Measurements from ENCODE around the gene CAMTA1. TPM values are rescaled to one million over a fixed set of nuclear protein-coding genes. Genes with fewer than 3 reads are reported as not detected.
"Not testable (repeated sequence)": the region's sequence is repeated elsewhere in the genome, so short reads cannot be mapped to it uniquely, and the experiment has no call there.

Gene CAMTA1
- total RNA-seq, 2 donors from 2014 or later, result 100 to 102 TPM

GRCh38 chr1:6809461-6809860 lies 24.2 kb downstream of the CAMTA1 start:
- Histone ChIP-seq H3K4me1 (replicated peaks) (no peaks in the 10 kb centered on the region), H3K9me3 (no peaks in the 10 kb centered on the region), H3K27me3 (replicated peaks; ENCODE audit: insufficient read depth) (no peaks in the 10 kb centered on the region), H3K27ac (no peak overlapping the region), H3K4me3 (no peak overlapping the region), H3K36me3 (no peaks in the 10 kb centered on the region)
- no peak for TF ChIP-seq POLR2AphosphoS5 (IDR thresholded peaks at IDR 0.05)
- TF ChIP-seq, protein P1, sequence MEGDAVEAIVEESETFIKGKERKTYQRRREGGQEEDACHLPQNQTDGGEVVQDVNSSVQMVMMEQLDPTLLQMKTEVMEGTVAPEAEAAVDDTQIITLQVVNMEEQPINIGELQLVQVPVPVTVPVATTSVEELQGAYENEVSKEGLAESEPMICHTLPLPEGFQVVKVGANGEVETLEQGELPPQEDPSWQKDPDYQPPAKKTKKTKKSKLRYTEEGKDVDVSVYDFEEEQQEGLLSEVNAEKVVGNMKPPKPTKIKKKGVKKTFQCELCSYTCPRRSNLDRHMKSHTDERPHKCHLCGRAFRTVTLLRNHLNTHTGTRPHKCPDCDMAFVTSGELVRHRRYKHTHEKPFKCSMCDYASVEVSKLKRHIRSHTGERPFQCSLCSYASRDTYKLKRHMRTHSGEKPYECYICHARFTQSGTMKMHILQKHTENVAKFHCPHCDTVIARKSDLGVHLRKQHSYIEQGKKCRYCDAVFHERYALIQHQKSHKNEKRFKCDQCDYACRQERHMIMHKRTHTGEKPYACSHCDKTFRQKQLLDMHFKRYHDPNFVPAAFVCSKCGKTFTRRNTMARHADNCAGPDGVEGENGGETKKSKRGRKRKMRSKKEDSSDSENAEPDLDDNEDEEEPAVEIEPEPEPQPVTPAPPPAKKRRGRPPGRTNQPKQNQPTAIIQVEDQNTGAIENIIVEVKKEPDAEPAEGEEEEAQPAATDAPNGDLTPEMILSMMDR (IDR thresholded peaks at IDR 0.05), result no peak
- TF ChIP-seq POLR2A (IDR thresholded peaks at IDR 0.05), result no peak
- WGBS, result 100% methylated on average over 2 of the region's 2 CpGs
- intact Hi-C loops (cut with DNase I), result no loop called here
- DNase-seq (ENCODE audit: low spot score), result no peak

DNA sequence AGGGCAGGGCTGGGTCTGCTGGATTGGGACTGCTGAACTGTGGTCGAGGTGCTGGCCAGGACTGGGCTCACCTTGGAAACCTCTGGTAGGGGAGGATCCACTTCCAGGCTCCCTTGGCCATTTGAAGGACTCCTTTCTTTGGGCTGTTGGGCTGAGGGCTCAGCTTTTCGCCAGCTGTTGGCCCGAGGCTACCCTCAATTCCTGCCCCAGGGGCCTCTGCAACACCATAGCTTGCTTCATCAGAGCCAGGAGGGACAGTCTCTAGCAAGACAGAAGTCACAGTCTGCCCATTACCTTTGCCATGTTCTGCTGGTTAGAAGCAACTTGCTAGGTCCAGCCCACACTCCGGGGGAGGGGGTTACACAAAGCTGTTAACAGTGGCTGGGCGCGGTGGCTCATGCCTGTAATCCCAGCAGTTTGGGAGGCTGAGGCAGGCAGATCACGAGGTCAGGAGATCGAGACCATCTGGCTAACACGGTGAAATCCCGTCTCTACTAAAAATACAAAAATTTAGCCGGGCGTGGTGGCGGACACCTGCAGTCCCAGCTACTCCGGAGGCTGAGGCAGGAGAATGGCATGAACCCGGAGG lies 25.0 kb downstream of the CAMTA1 start:
- WGBS, result 93% methylated on average over 15 of the region's 15 CpGs
- H3K4me3 ChIP-seq; H3K36me3 ChIP-seq; intact Hi-C loops (cut with DNase I); H3K9me3 ChIP-seq; H3K27me3 ChIP-seq (replicated peaks; ENCODE audit: insufficient read depth); H3K4me1 ChIP-seq (replicated peaks); H3K27ac ChIP-seq; DNase-seq (ENCODE audit: low spot score): not testable (repeated sequence)

DNA sequence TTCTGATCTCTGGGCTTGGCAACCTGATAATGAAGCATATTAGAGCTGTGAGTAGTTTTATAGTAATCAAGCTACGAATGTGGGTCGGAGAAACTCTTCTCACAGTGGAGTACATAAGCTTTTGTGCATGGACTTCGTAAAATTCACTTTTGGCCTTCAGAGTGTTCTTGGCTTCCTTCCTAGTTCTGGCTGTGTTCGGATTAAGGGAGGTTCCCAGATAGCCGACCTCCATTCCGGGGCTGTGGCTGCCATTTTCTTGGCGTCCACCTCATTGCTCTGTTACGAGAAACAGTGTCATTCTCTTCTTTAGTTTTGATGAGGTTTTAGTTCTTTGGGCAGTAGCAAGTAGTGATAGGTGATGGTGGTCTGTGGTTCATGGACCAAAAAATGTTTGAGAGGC lies 26.3 kb downstream of the CAMTA1 start:
- Histone ChIP-seq H3K9me3 (no peaks in the 10 kb centered on the region), H3K27me3 (replicated peaks; ENCODE audit: insufficient read depth) (no peaks in the 10 kb centered on the region), H3K4me1 (replicated peaks) (no peaks in the 10 kb centered on the region), H3K36me3 (no peaks in the 10 kb centered on the region), H3K4me3 (no peak overlapping the region), H3K27ac (no peak overlapping the region)
- TF ChIP-seq POLR2AphosphoS5 (IDR thresholded peaks at IDR 0.05), result no peak
- TF ChIP-seq POLR2A (IDR thresholded peaks at IDR 0.05), result no peak
- TF ChIP-seq, protein P1 (IDR thresholded peaks at IDR 0.05), result no peak
- intact Hi-C loops (cut with DNase I), result no loop called here
- 51% methylated on average over 8 of the region's 8 CpGs for WGBS
- no peak for DNase-seq (ENCODE audit: low spot score)

DNA sequence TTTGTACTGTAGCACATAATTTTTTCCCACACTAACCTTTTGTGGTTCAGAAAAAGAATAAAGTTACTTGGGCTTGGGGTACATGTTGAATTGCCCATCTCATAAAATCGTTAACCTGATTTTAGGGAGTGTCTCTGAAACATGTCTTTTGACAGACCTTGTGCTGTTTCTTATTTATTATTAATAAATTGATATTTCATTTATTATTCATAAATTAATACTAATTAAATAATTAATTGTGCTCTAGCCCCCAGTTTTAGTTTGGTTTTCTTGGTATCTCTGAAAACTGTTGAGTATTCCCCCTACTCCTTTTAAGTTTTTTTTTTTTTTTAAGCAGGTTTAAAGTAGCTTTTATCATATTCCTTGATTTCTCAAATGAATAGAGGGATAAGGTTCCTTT lies 27.9 kb downstream of the CAMTA1 start:
- intact Hi-C loops (cut with DNase I), result no loop called here
- no peaks in the 10 kb centered on the region for H3K36me3 ChIP-seq
- WGBS, result 81% methylated on average over 1 of the region's 1 CpG

GRCh38 chr1:6815726-6816125 lies 30.5 kb downstream of the CAMTA1 start:
- no peaks in the 10 kb centered on the region for H3K4me1 ChIP-seq (replicated peaks)
- DNase-seq (ENCODE audit: low spot score), result no peak
- intact Hi-C loops (cut with DNase I), result no loop called here
- WGBS, result 98% methylated on average over 2 of the region's 2 CpGs
- H3K27me3 ChIP-seq (replicated peaks; ENCODE audit: insufficient read depth), result no peaks in the 10 kb centered on the region
- no peaks in the 10 kb centered on the region for H3K36me3 ChIP-seq
- TF ChIP-seq, protein P1 (IDR thresholded peaks at IDR 0.05), result no peak
- no peak for TF ChIP-seq POLR2AphosphoS5 (IDR thresholded peaks at IDR 0.05)
- no peak for TF ChIP-seq POLR2A (IDR thresholded peaks at IDR 0.05)
- no peaks in the 10 kb centered on the region for H3K9me3 ChIP-seq
- H3K4me3 ChIP-seq, result no peak overlapping the region
- H3K27ac ChIP-seq, result no peak overlapping the region

More for the DNA sequence above, 27.9 kb downstream of the CAMTA1 start:
- no peak for TF ChIP-seq POLR2A (IDR thresholded peaks at IDR 0.05)
- TF ChIP-seq, protein P1 (IDR thresholded peaks at IDR 0.05), result no peak
- no peak for DNase-seq (ENCODE audit: low spot score)
- H3K27ac ChIP-seq, result no peak overlapping the region
- no peaks in the 10 kb centered on the region for H3K4me1 ChIP-seq (replicated peaks)
- no peaks in the 10 kb centered on the region for H3K27me3 ChIP-seq (replicated peaks; ENCODE audit: insufficient read depth)
- H3K4me3 ChIP-seq, result no peak overlapping the region
- H3K9me3 ChIP-seq, result no peaks in the 10 kb centered on the region

Measured in prostate gland (tissue), 2 donors.